Tibial nerve (tissue), 4 donors: ENCODE data around the gene TPGS1.

Experiments used
- CTCF ChIP-seq, 5 experiments: fragments of 200-600 bp in 3 of 5; fragments of 450-650 bp in 2 of 5; sonication (generic) in 3 of 5; IDR thresholded peaks; one replicate each; pipeline ENCODE4 v1.5.1; 2016 to 2019; ENCODE audit warnings: antibody characterized with exemption in 5 of 5, mild to moderate bottlenecking in 3 of 5, moderate library complexity in 2 of 5
- EP300 ChIP-seq, 2 donors: sonication (generic); formaldehyde crosslinking; IDR thresholded peaks; one replicate each; pipeline ENCODE4 v1.6.1; 2017; ENCODE audit warnings: antibody characterized with exemption in 2 of 2, mild to moderate bottlenecking in 1 of 2
- POLR2A ChIP-seq, 2 donors: fragments of 450-650 bp; IDR thresholded peaks; one replicate each; pipeline ENCODE4 v1.6.1; 2017; ENCODE audit warnings: antibody characterized with exemption in 2 of 2, mild to moderate bottlenecking in 2 of 2, moderate library complexity in 2 of 2

- TF ChIP-seq POLR2A (IDR thresholded peaks at IDR 0.05) (no peak), CTCF (IDR thresholded peaks at IDR 0.05) (no peak), EP300 (IDR thresholded peaks at IDR 0.05) (no peak)
Observed at GRCh38 chr19:556611-557382, 49.5 kb downstream of the TPGS1 start.
